Endodermal cell (in vitro differentiated cells): ENCODE results near the gene SPATA21. TPM values are rescaled to one million over a fixed set of nuclear protein-coding genes. Genes with fewer than 3 reads are reported as not detected.

Source experiments
- DNase-seq: peaks from one replicate; pipeline ENCODE4 v3.0.0-alpha.2; 2017
- H3K27ac ChIP-seq: 2 replicates; pipeline ENCODE4 v1.5.1; 2013; ENCODE audit warnings: mild to moderate bottlenecking, low read depth, low read length, moderate library complexity
- H3K27me3 ChIP-seq: 2 replicates; pipeline ENCODE4 v1.6.1; 2013; ENCODE audit warnings: mild to moderate bottlenecking, low read length, moderate library complexity; ENCODE audit not compliant: insufficient read depth, control insufficient read depth, poor library complexity, severe bottlenecking
- H3K36me3 ChIP-seq: 2 replicates; pipeline ENCODE4 v1.7.0; 2013; ENCODE audit warnings: mild to moderate bottlenecking, low read length, moderate library complexity; ENCODE audit not compliant: control insufficient read depth, insufficient read depth
- H3K4me1 ChIP-seq: one replicate; pipeline ENCODE4 v1.7.0; 2013; ENCODE audit warnings: low read length; ENCODE audit not compliant: control insufficient read depth, insufficient read depth
- H3K4me3 ChIP-seq: 2 replicates; pipeline ENCODE4 v1.5.1; 2013; ENCODE audit warnings: mild to moderate bottlenecking, low read length, moderate library complexity
- H3K9ac ChIP-seq: 2 replicates; pipeline ENCODE4 v1.6.1; 2013; ENCODE audit warnings: mild to moderate bottlenecking, low read length, moderate library complexity; ENCODE audit not compliant: poor library complexity, severe bottlenecking; ENCODE audit errors: extremely low read depth
- H3K9me3 ChIP-seq: 2 replicates; pipeline ENCODE4 v1.6.1; 2013; ENCODE audit warnings: mild to moderate bottlenecking, low read length, moderate library complexity; ENCODE audit not compliant: control insufficient read depth
- H3K27ac Mint-ChIP-seq: 2 replicates; pipeline ENCODE4 v1.8.0; 2020; ENCODE audit warnings: mixed read lengths
- H3K27me3 Mint-ChIP-seq: 2 replicates; pipeline ENCODE4 v1.8.0; 2021; ENCODE audit warnings: mild to moderate bottlenecking, mixed read lengths; ENCODE audit not compliant: insufficient read depth
- H3K36me3 Mint-ChIP-seq: 2 replicates; pipeline ENCODE4 v1.8.0; 2020; ENCODE audit warnings: low read depth, mixed read lengths
- H3K4me1 Mint-ChIP-seq: 2 replicates; pipeline ENCODE4 v1.8.0; 2020; ENCODE audit warnings: mixed read lengths
- H3K4me3 Mint-ChIP-seq: 2 replicates; pipeline ENCODE4 v1.8.0; 2020; ENCODE audit warnings: mild to moderate bottlenecking, moderate library complexity, mixed read lengths
- H3K9me3 Mint-ChIP-seq: 2 replicates; pipeline ENCODE4 v1.8.0; 2020; ENCODE audit warnings: mild to moderate bottlenecking, mixed read lengths
- WGBS, 2 experiments: methylation state at CpG; one replicate each; pipeline versions ENCODE4 v1.1.5 to v1.1.7; 2013; ENCODE audit warnings: missing lambda C conversion rate in 2 of 2, mixed read lengths in 1 of 2; ENCODE audit not compliant: insufficient coverage in 1 of 2, insufficient read length in 1 of 2; 5-methylcytosine and 5-hydroxymethylcytosine counted together
- total RNA-seq, 2 donors: library from RNA; stranded (reverse); fragmentation: NEBNext Ultra II Directional in 1 of 2; extraction: Animal tissue kit (Norgen Biotek cat#: 25700) in 1 of 2; gene quantifications; 2 replicates in 1 of 2; 3 replicates in 1 of 2; pipeline ENCODE4 v1.2.1, GENCODE V29; 2021
- TF ChIP-seq, protein P1 (sequence below): fragments of 200-600 bp; sonication (generic); conservative IDR thresholded peaks from 2 replicates; pipeline ENCODE4 v1.5.0; 2021; ENCODE audit warnings: antibody characterized with exemption, mild to moderate bottlenecking

Gene SPATA21
- total RNA-seq, 2 donors from 2014 or later, result not detected

DNA sequence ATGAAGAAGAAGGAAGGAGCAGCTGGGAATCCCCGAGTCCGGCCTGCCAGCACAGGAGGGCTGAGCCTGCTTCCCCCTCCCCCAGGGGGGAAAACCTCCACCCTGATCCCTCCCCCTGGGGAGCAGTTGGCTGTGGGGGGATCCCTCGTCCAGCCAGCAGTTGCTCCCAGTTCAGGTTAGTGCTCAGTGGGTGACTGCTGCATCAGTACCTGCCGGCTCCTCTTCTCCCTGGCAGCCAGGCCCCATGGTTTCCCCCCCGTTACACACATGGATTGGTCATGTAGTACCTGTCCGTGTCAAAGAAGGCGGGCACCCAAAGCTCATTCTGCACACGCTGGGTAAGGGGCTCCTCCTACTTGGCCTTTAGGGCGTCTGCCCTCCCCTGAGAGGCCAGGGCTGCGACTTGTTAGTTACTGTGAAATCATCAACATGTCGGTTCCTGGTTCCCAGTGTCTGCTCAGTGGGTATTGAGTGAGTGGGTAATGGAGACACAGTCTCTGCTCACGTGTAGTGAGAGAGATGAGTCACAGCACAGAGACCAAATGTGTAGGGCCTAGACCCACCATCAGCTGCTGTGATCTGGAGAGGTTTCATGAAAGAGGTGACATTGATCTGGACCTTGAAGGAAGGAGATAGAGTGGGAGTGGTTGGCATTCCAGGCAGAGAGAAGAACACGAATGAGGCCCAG lies 14.8 kb upstream of the SPATA21 start:
- Histone ChIP-seq H3K4me1 (no peaks in the 10 kb centered on the region), H3K4me3 (no peak overlapping the region), H3K36me3 (peaks cover 78% of the 10 kb centered on the region), H3K27ac (no peak overlapping the region), H3K27me3 (no peaks in the 10 kb centered on the region), H3K9ac (no peak overlapping the region), H3K9me3 (no peaks in the 10 kb centered on the region)
- Mint-ChIP-seq H3K4me3 (no peak overlapping the region), H3K36me3 (peaks cover 80% of the 10 kb centered on the region), H3K27me3 (no peaks in the 10 kb centered on the region), H3K9me3 (no peaks in the 10 kb centered on the region), H3K27ac (no peak overlapping the region), H3K4me1 (no peaks in the 10 kb centered on the region)
- DNase-seq, result no peak
- WGBS, 2 experiments, result 95 to 98% methylated on average over 8 to 13 of the region's 13 CpGs
- TF ChIP-seq, protein P1, sequence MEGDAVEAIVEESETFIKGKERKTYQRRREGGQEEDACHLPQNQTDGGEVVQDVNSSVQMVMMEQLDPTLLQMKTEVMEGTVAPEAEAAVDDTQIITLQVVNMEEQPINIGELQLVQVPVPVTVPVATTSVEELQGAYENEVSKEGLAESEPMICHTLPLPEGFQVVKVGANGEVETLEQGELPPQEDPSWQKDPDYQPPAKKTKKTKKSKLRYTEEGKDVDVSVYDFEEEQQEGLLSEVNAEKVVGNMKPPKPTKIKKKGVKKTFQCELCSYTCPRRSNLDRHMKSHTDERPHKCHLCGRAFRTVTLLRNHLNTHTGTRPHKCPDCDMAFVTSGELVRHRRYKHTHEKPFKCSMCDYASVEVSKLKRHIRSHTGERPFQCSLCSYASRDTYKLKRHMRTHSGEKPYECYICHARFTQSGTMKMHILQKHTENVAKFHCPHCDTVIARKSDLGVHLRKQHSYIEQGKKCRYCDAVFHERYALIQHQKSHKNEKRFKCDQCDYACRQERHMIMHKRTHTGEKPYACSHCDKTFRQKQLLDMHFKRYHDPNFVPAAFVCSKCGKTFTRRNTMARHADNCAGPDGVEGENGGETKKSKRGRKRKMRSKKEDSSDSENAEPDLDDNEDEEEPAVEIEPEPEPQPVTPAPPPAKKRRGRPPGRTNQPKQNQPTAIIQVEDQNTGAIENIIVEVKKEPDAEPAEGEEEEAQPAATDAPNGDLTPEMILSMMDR, result no peak

DNA sequence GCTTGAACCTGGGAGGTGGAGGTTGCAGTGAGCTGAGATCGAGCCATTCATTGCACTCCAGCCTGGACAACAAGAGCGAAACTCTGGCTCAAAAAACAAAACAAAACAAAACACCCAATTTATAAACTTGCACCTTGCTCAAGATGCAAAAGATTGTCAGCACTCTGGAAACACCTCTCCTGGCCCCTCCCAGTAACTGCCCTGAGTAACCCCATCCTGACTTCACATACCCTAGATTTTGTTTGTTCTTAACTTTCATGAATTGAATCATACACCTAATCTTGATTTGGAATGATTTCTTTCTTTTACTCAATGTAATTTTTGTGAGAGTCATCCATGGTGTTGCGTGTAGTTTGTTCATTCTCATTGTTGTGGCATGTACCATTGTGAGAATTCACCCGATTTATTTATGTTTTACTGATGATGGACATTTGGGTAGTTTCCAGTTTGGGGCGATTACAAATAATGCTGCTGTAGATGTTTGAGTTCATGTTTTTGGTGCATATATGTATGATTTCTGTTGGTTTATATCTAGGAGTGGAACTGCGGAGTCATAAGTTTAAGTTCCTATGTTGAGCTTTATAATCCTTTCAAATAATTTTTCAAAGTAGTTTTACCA lies 13.7 kb upstream of the SPATA21 start:
- Histone ChIP-seq H3K9ac (no peak overlapping the region), H3K36me3 (peaks cover 69% of the 10 kb centered on the region), H3K4me3 (no peak overlapping the region), H3K4me1 (no peaks in the 10 kb centered on the region), H3K9me3 (no peaks in the 10 kb centered on the region), H3K27me3 (no peaks in the 10 kb centered on the region), H3K27ac (no peak overlapping the region)
- Mint-ChIP-seq H3K9me3 (no peaks in the 10 kb centered on the region), H3K27ac (no peak overlapping the region), H3K36me3 (peaks cover 77% of the 10 kb centered on the region), H3K27me3 (no peaks in the 10 kb centered on the region), H3K4me3 (no peak overlapping the region), H3K4me1 (no peaks in the 10 kb centered on the region)
- 0 to 77% methylated on average over 1 to 6 of the region's 6 CpGs for WGBS, 2 experiments
- no peak for DNase-seq
- TF ChIP-seq, protein P1, result no peak

DNA sequence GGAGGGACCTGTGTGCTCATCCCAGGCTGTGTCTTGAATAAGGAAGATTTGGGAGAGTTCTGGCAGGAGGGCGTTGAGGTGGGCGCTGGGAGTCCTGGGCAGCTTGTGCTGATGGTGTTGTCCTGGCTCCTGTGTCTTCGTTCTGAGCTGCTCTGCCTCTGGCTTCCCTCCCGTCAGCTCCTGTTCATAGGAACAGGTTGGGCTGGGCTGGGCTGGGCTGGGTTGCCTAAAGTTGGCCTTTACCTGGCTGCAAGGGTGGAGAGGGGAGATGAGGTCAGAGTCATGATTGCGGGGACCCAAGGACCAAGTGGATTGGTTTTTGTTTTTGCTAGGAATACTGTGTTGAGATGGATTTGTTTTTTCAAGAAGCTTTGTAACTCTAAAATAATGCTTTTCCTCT lies 12.4 kb upstream of the SPATA21 start:
- WGBS, 2 experiments, result 96 to 100% methylated on average over 2 to 5 of the region's 5 CpGs
- Histone ChIP-seq H3K9ac (no peak overlapping the region), H3K4me1 (no peaks in the 10 kb centered on the region), H3K4me3 (no peak overlapping the region), H3K27ac (no peak overlapping the region), H3K9me3 (no peaks in the 10 kb centered on the region), H3K27me3 (no peaks in the 10 kb centered on the region), H3K36me3 (peaks cover 67% of the 10 kb centered on the region)
- TF ChIP-seq, protein P1, result no peak
- no peak overlapping the region for H3K27ac Mint-ChIP-seq
- H3K36me3 Mint-ChIP-seq, result peaks cover 69% of the 10 kb centered on the region
- DNase-seq, result no peak
- no peaks in the 10 kb centered on the region for H3K27me3 Mint-ChIP-seq
- no peaks in the 10 kb centered on the region for H3K9me3 Mint-ChIP-seq
- H3K4me3 Mint-ChIP-seq, result no peak overlapping the region
- H3K4me1 Mint-ChIP-seq, result no peaks in the 10 kb centered on the region
